T-helper 2 cell treated with Interferon-gamma antibody and Interleukin-4, amounts not matched to agents 5 μg/mL and 100 μg/mL, for 36 hours (primary cell): ENCODE measurements around the gene TRABD2B.
"Not testable (repeated sequence)": the region's sequence is repeated elsewhere in the genome, so short reads cannot be mapped to it uniquely, and the experiment has no call there.

Experiments used
- DNase-seq: peaks from one replicate; pipeline ENCODE4 v3.0.0; 2021; ENCODE audit warnings: low spot score
- H3K27ac Mint-ChIP-seq: one replicate; pipeline ENCODE4 v1.8.0; 2021; ENCODE audit warnings: mild to moderate bottlenecking, mixed read lengths
- H3K27me3 Mint-ChIP-seq: one replicate; pipeline ENCODE4 v1.8.0; 2021; ENCODE audit warnings: low read depth, mixed read lengths
- H3K36me3 Mint-ChIP-seq: one replicate; pipeline ENCODE4 v1.8.0; 2021; ENCODE audit warnings: low read depth, mixed read lengths
- H3K4me1 Mint-ChIP-seq: one replicate; pipeline ENCODE4 v1.8.0; 2021; ENCODE audit warnings: low read depth, mixed read lengths
- H3K4me3 Mint-ChIP-seq: one replicate; pipeline ENCODE4 v1.8.0; 2022; ENCODE audit warnings: mild to moderate bottlenecking, moderate library complexity, mixed read lengths
- H3K9me3 Mint-ChIP-seq: one replicate; pipeline ENCODE4 v1.8.0; 2021; ENCODE audit warnings: mixed read lengths

Gene TRABD2B

GRCh38 chr1:47976267-47976666, 20.9 kb downstream of the TRABD2B start:
- no peak overlapping the region for H3K27ac Mint-ChIP-seq
- H3K4me3 Mint-ChIP-seq: no peak overlapping the region
- H3K4me1 Mint-ChIP-seq: no peaks in the 10 kb centered on the region
- no peaks in the 10 kb centered on the region for H3K36me3 Mint-ChIP-seq
- DNase-seq: no peak
- no peaks in the 10 kb centered on the region for H3K9me3 Mint-ChIP-seq
- peaks cover 6% of the 10 kb centered on the region for H3K27me3 Mint-ChIP-seq

DNA sequence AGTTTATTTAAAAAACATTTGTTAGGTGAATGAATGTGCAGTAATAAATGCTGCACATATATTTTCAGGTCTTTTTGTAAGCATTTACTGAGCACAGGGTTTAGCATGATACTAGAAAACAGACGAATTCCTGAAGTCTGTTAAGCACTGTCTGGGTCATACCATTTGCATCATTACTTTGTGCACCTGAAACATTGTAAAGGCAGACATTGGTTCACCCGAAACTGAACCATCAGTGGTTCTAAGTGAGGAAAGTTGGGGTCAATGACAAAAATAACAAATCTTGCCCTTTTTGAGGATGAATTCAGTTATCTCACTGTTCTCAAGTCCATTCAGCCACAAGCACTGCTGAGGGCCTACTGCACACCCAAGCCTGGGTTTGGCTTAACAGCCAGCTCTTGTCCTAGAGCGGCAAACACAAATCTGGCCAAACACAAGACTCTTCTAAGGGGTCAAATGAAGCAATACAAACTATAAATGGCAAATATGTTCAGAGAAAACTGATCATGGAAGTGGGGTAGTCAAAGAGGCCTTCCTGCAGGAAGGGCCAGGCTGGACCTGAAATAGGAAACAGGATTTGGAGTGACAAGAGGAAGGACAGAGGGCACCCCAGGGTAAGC, 21.8 kb downstream of the TRABD2B start:
- H3K27me3 Mint-ChIP-seq: peaks cover 6% of the 10 kb centered on the region
- no peaks in the 10 kb centered on the region for H3K9me3 Mint-ChIP-seq
- no peaks in the 10 kb centered on the region for H3K36me3 Mint-ChIP-seq
- no peak overlapping the region for H3K27ac Mint-ChIP-seq
- no peak overlapping the region for H3K4me3 Mint-ChIP-seq
- no peaks in the 10 kb centered on the region for H3K4me1 Mint-ChIP-seq
- DNase-seq: no peak

DNA sequence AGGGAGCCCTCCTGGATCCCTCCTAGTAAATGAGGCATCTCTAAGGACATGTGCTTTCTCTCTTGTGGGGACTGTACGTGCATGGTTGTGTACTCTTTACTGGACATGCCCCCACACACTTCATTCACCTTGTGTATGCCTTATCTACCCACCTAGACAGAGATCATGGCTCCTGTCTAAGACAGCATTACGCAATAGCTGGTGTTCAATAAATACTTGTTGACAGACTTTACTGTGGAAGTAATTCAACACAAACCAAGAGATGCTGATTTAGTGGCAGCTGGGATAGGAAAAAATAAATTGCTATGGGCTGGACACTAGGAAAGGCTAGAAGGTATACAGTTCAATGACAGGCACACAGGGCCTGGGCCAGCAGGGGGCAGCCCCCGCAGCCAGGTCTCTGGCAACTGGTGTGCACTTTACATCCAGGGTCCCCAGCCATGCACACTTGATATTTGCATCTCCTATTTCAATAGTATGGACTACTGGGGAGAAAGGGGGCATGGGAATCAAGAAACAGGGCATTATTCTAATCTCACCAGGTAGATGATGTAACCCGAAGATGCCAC, 24.2 kb downstream of the TRABD2B start:
- DNase-seq: no peak
- Mint-ChIP-seq H3K27me3 (peaks cover 6% of the 10 kb centered on the region), H3K4me3 (no peak overlapping the region), H3K9me3 (no peaks in the 10 kb centered on the region), H3K4me1 (no peaks in the 10 kb centered on the region), H3K27ac (no peak overlapping the region), H3K36me3 (no peaks in the 10 kb centered on the region)

DNA sequence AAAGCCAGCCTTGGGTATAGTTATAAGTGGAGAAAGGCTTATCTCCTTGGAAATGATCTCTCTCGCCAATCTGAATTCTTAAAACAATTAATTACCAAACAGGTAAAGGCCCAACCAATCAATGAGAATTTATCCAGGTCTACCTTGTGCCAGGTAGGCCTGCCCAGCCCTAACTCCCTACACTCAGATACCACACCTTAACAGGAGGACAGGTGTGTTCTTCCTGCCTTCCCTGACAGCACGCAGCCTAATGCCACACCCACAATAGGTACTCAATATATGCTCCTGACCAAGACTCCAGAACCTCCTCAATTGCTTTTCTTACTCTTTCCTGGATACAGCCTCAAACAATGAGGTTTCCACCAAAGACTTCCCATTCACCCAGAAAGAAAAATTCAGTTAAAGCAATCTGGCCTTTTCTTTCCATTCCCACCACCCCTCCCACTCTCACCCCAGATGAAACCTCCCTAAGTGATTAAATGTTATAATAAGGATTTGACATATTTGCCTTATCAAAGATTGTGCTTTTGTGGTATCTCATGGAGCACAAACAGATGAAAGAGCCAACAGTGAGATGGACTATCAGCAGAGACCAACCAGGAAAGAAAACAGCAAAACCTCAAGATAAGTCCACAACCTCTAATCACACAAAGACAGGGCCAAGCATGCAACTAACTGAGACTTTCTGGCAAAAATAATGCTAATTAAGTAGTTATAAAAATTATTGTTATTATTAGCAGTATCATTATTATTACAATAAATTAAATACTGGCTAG, 25.6 kb downstream of the TRABD2B start:
- no peak overlapping the region for H3K4me3 Mint-ChIP-seq
- H3K4me1 Mint-ChIP-seq: no peaks in the 10 kb centered on the region
- DNase-seq: no peak
- H3K27me3 Mint-ChIP-seq: peaks cover 6% of the 10 kb centered on the region
- H3K9me3 Mint-ChIP-seq: no peaks in the 10 kb centered on the region
- H3K36me3 Mint-ChIP-seq: no peaks in the 10 kb centered on the region
- no peak overlapping the region for H3K27ac Mint-ChIP-seq

GRCh38 chr1:47970882-47971281, 26.3 kb downstream of the TRABD2B start:
- peaks cover 2% of the 10 kb centered on the region for H3K27me3 Mint-ChIP-seq
- no peak overlapping the region for H3K27ac Mint-ChIP-seq
- H3K9me3 Mint-ChIP-seq: no peaks in the 10 kb centered on the region
- no peaks in the 10 kb centered on the region for H3K36me3 Mint-ChIP-seq
- H3K4me1 Mint-ChIP-seq: no peaks in the 10 kb centered on the region
- DNase-seq: no peak
- no peak overlapping the region for H3K4me3 Mint-ChIP-seq

DNA sequence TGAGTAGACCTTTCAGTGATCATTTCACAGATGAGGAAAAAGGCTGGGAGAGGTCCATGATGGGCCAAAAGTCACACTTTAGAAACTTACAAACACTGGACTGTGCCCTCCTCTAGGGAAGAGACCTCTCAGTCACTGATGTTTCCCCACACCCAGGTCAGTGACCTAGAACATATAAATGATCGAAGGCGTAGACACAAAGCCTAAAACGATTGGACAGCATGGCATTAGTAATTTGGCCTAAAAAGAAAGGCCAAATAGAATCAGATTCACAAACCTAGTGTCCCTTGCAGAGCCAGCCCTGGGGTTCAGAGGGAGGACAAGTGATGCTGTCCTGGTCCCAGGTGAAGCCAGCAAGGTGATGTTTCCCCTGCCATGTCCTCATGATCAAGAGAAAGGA, 27.7 kb downstream of the TRABD2B start:
- Mint-ChIP-seq H3K36me3 (no peaks in the 10 kb centered on the region), H3K27ac (no peak overlapping the region), H3K27me3 (no peaks in the 10 kb centered on the region), H3K4me3 (no peak overlapping the region), H3K4me1 (no peaks in the 10 kb centered on the region), H3K9me3 (no peaks in the 10 kb centered on the region)
- no peak for DNase-seq

GRCh38 chr1:47968556-47968888, 28.7 kb downstream of the TRABD2B start:
- no peak for DNase-seq
- Mint-ChIP-seq H3K27me3 (no peaks in the 10 kb centered on the region), H3K36me3 (no peaks in the 10 kb centered on the region), H3K4me1 (no peaks in the 10 kb centered on the region), H3K4me3 (no peak overlapping the region), H3K9me3 (no peaks in the 10 kb centered on the region), H3K27ac (no peak overlapping the region)

GRCh38 chr1:47967864-47968555, 29.2 kb downstream of the TRABD2B start:
- Mint-ChIP-seq H3K36me3 (no peaks in the 10 kb centered on the region), H3K27me3 (no peaks in the 10 kb centered on the region), H3K4me1 (no peaks in the 10 kb centered on the region), H3K9me3 (no peaks in the 10 kb centered on the region), H3K4me3 (no peak overlapping the region), H3K27ac (no peak overlapping the region)
- no peak for DNase-seq

DNA sequence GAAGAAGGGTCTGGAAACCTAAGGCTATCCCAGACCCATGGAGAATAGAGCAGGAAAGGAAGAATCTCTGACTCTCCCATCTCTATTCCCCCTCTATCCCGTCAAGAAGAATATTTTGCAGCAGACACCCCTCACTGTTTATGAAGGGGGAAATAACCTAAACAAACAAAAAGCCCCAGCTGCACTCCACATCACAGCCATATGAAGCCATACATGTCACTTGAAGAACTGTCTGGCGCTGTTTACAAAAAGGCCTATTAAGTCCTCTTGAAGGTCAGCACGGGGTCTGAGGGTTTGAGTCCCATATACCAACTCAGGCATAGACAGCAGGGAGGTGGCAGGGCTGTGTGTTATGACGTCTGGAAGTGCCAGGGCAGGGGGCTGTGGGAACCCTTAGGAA, 31.4 kb downstream of the TRABD2B start:
- Mint-ChIP-seq H3K27ac (no peak overlapping the region), H3K4me3 (no peak overlapping the region)

DNA sequence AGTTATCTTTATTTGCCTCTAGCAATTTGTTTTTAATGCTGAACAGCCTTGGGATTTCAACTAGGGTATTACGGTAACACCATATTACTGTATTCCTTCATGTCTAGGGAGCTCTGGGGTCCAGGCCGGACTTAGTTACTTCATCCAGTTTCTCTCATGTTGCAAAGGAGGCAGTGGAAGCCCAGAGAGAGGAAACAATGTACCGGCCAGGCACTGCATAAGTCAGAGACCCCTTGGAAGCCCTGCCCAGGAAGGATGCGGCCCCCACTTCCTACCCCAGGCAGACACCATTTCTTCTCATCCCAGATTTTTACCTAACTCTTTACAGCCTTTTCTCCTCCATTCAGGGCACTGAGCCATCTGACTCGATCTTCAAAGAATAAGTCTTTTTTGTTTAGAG, 32.5 kb downstream of the TRABD2B start:
- Mint-ChIP-seq H3K4me3 (no peak overlapping the region), H3K27ac (no peak overlapping the region)

More for the DNA sequence above, 31.4 kb downstream of the TRABD2B start:
- Mint-ChIP-seq H3K4me1 (no peaks in the 10 kb centered on the region), H3K9me3 (peaks cover 4% of the 10 kb centered on the region), H3K36me3 (no peaks in the 10 kb centered on the region), H3K27me3 (no peaks in the 10 kb centered on the region)
- DNase-seq: no peak

GRCh38 chr1:47963568-47964358, 33.4 kb downstream of the TRABD2B start:
- DNase-seq: no peak
- H3K27me3 Mint-ChIP-seq: no peaks in the 10 kb centered on the region
- H3K4me1 Mint-ChIP-seq: no peaks in the 10 kb centered on the region
- H3K9me3 Mint-ChIP-seq: peaks cover 4% of the 10 kb centered on the region
- H3K36me3 Mint-ChIP-seq: no peaks in the 10 kb centered on the region
- no peak overlapping the region for H3K4me3 Mint-ChIP-seq
- H3K27ac Mint-ChIP-seq: no peak overlapping the region

More for the DNA sequence above, 32.5 kb downstream of the TRABD2B start:
- H3K36me3 Mint-ChIP-seq: no peaks in the 10 kb centered on the region
- H3K4me1 Mint-ChIP-seq: no peaks in the 10 kb centered on the region
- no peak for DNase-seq
- H3K27me3 Mint-ChIP-seq: no peaks in the 10 kb centered on the region
- H3K9me3 Mint-ChIP-seq: peaks cover 4% of the 10 kb centered on the region

DNA sequence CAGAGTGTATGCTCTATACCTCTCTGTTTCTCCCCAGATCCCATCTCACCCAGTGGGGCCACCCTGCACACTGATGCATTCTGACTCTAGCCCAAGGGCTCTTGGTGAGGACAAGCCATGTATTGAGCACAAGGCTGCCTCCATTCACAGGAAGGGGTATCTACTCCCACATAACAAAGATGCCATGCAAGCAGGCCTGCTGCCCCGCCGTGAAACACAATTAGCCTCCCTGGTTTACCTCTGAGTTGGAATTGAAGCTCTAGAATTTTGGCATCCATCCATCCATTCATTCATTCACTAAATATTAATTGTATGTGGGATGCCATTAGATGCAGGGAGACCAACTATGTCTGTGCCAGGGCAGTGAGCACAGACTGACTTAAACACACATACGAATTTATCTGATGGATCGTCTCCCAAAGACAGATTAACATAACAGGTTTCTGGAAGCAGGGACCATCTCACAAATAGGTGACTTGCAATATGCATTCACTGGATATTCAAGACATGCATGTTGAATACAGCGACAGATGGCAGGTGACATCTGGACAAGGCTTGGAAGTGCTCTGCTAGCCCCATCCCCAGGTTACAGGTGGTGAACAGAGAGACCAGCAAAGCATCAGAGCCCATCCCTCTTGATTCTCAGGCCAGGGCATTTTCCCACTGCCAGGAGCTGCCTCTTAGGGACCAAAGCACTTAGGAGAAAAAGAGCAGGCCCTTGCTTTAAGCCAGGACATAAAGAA, 34.3 kb downstream of the TRABD2B start:
- no peak overlapping the region for H3K4me3 Mint-ChIP-seq
- H3K9me3 Mint-ChIP-seq: peaks cover 4% of the 10 kb centered on the region
- H3K27ac Mint-ChIP-seq: no peak overlapping the region
- no peaks in the 10 kb centered on the region for H3K4me1 Mint-ChIP-seq
- DNase-seq: no peak
- no peaks in the 10 kb centered on the region for H3K36me3 Mint-ChIP-seq
- no peaks in the 10 kb centered on the region for H3K27me3 Mint-ChIP-seq

- H3K4me1 Mint-ChIP-seq, H3K4me3 Mint-ChIP-seq, DNase-seq, H3K27ac Mint-ChIP-seq, H3K9me3 Mint-ChIP-seq, H3K27me3 Mint-ChIP-seq, H3K36me3 Mint-ChIP-seq: not testable (repeated sequence)
Measured at GRCh38 chr1:47961835-47962234, 35.4 kb downstream of the TRABD2B start.
